Left cardiac atrium (tissue), 4 donors: Measurements from ENCODE around the gene SALL4. TPM values are rescaled to one million over a fixed set of nuclear protein-coding genes. Genes with fewer than 3 reads are reported as not detected.
"Not testable (repeated sequence)": the region's sequence is repeated elsewhere in the genome, so short reads cannot be mapped to it uniquely, and the experiment has no call there.

Experiments
- ATAC-seq, 2 donors: fragments of 200-7000 bp; cut with Tn5 transposase; one replicate each; pipeline ENCODE4 v1.9.1; 2020; ENCODE audit warnings: mild to moderate bottlenecking in 2 of 2, moderate library complexity in 2 of 2
- DNase-seq: peaks from one replicate; pipeline ENCODE4 v3.0.0-alpha.2; 2020
- intact Hi-C, 2 donors: fragments of 100-400 bp; cut with DNase I; formaldehyde crosslinking; loops; one replicate each; pipeline versions ENCODE4 v1.14.1 to v1.15.1; 2022 to 2023
- total RNA-seq, 2 donors: library from RNA; stranded (reverse); fragmentation: NEBNext Ultra II Directional; extraction: Animal tissue kit (Norgen Biotek cat#: 25700); gene quantifications; one replicate each; pipeline ENCODE4 v1.2.1, GENCODE V29; 2021
- donor health status: DM: no; HTN: yes; CAD: no.
- donor health status: DM: no; HTN: yes; CAD: no; lungs with severe emphysema.
- donor health status: DM: yes; HTN: yes; CAD: no.
- donor health status: Dilated cardiomyopathy.

The SALL4 gene
- total RNA-seq, 2 donors from 2014 or later = 0.09 to 0.13 TPM

- no peak for DNase-seq
- no peak for ATAC-seq
- intact Hi-C loops = no loop called here
Measured at GRCh38 chr20:51747182-51747911, 55.0 kb downstream of the SALL4 start.

DNA sequence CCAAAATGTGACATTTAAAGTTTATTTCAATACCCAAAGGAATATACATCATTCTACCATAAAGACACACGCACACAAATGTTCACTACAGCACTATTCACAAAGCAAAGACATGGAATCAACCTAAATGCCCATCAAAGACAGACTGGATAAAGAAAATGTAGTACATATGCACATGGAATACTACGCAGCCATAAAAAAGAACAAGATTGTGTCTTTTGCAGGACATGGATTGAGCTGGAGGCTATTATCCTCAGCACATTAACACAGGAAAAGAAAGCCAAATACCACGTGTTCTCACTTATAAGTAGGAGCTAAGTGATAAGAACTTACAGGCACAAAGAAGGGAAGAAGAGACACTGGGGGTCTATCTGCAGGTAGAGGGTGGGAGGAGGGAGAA, 56.5 kb downstream of the SALL4 start:
- intact Hi-C loops = no loop called here
- ATAC-seq (no peak), DNase-seq (no peak)

DNA sequence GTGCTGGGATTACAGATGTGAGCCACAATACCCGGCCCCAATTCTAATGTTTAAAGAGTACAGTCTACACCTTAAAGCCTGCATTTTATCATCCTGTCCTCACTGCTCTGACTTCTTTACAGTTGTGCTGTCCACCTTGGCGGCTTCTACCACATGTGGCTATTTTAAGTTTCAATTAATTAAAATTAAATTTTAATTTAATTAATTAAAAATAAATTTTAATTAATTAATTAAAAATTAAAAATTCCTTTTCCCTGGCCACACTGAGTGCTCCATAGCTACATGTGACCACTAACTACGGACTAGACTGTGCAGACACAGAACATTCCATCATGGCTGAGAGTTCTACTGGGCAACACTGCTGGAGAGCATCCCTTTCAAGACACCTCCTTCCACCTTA, 61.5 kb downstream of the SALL4 start:
- intact Hi-C loops = no loop called here
- ATAC-seq (no peak), DNase-seq (no peak)

- ATAC-seq, DNase-seq, intact Hi-C loops: not testable (repeated sequence)
Measured at GRCh38 chr20:51740308-51740707, 62.0 kb downstream of the SALL4 start.

DNA sequence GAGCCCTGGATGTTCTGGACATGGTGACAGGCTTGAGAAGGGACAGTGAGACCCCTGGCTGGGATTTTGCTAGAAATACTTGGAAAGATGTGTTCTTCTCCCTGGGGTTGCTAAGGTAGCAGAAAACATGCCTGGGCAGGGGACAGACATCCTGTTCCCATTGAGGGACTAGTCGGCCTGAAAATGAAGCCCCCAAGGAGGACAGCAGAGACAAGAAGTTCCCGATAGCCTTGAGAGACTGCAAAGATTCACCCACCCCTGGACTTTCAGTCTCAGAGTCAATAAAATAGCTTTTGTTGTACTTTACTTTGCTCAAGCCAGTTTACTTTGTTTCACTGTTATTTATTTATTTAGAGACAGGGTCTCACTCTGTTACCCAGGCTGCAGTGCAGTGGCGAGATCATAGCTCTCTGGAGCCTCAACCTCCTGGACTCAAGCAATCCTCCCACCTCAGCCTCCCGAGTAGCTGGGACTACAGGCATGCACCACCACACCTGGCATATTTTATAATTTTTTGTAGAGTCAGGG, 62.5 kb downstream of the SALL4 start:
- no peak for ATAC-seq
- no peak for DNase-seq
- intact Hi-C loops = no loop called here

DNA sequence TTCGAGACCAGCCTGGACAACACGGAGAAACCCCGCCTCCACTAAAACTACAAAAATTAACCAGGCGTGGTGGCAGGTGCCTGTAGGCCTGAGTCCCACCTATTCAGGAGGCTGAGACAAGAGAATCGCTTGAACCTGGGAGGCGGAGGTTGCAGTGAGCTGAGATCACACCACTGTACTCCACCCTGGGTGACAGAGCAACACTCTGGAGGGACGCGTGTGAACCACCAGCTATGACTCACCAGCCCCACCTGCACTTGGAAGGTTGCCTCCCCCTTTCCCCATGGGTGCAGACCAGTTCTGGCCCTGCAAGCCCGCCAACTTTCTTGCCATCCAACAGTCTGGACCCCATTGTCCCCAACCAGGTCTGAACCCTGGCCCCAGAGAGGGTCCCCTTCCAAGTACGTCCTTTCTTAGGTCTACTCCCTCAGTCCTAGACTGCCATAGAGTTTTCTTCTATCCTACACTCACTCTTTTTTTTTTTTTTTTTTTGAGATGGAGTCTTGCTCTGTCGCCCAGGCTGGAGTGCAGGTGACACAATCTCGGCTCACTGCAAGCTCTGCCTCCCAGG, 63.4 kb downstream of the SALL4 start:
- ATAC-seq = no peak
- intact Hi-C loops = no loop called here
- DNase-seq = no peak

GRCh38 chr20:51738261-51738660, 64.1 kb downstream of the SALL4 start:
- ATAC-seq, intact Hi-C loops, DNase-seq: not testable (repeated sequence)

DNA sequence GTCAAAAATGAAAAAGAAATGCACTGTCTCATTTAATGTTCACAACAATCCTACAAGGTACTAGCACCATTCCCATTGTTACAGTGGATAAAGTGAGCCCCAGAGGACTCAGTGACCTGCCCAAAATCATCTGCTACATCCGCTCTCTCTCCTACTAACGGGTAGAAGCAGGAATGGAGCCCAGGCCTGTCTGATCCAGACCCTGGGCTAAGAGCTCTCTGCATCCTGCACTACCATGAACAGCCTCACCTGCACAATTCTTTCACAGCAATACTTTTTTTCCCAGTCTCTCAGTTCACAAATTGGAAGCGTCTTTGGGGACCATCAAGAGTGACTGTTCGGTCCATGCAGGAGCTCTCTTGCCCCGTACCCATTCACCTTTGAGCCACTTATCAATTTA, 65.4 kb downstream of the SALL4 start:
- intact Hi-C loops = no loop called here
- ATAC-seq = no peak
- DNase-seq = no peak

GRCh38 chr20:51735728-51736600, 66.4 kb downstream of the SALL4 start:
- ATAC-seq (no peak), DNase-seq (no peak)
- intact Hi-C loops = no loop called here

GRCh38 chr20:51734876-51735720, 67.2 kb downstream of the SALL4 start:
- DNase-seq = no peak
- no peak for ATAC-seq
- intact Hi-C loops = no loop called here

DNA sequence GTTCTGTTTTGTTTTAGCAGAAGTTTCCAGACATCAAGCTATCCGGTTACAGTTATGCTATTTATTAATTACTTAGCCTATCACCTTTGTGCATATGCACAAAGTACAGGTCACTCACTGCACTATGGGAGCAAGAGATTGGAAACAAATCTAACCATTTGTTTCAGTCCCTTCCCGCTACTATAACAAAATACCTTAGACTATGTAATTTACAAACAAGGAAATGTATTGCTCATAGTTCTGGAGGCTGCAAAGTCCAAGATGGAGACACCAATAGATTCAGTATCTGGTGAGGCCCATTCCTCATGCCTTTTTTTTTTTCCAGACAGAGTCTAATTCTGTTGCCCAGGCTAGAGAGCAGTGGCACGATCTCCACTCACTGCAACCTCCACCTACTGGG, 69.3 kb downstream of the SALL4 start:
- no peak for ATAC-seq
- intact Hi-C loops = no loop called here

More for the DNA sequence above, 69.3 kb downstream of the SALL4 start:
- no peak for DNase-seq

Other genes starting within 250 kb of the SALL4 start
- gene ATP9A, start 34.1 kb downstream of the SALL4 start, total RNA-seq = 10 to 100 TPM; 27.6 to 28.0 TPM